Mesenteric fat pad (tissue), 1 donor: ENCODE data around the gene MYH14. TPM values are rescaled to one million over a fixed set of nuclear protein-coding genes. Genes with fewer than 3 reads are reported as not detected.
"Not testable (repeated sequence)": the region's sequence is repeated elsewhere in the genome, so short reads cannot be mapped to it uniquely, and the experiment has no call there.

Experiments
- DNase-seq: peaks from one replicate; pipeline ENCODE4 v3.0.0-alpha.2; 2020; ENCODE audit warnings: low spot score
- total RNA-seq: library from RNA; stranded (reverse); fragmentation: NEBNext Ultra II Directional; extraction: Animal tissue kit (Norgen Biotek cat#: 25700); gene quantifications from one replicate; pipeline ENCODE4 v1.2.1, GENCODE V29; 2021
- donor health status: DM: yes; HTN: yes; CAD: no.

The MYH14 gene
- total RNA-seq, 1 donor from 2014 or later: 26.4 TPM

GRCh38 chr19:50330365-50331078, 127.1 kb downstream of the MYH14 start:
- DNase-seq: no peak

- no peak for DNase-seq
These were observed 128.0 kb downstream of the MYH14 start for GRCh38 chr19:50331221-50331993.

GRCh38 chr19:50331994-50332243, 128.5 kb downstream of the MYH14 start:
- no peak for DNase-seq

GRCh38 chr19:50332244-50333038, 129.0 kb downstream of the MYH14 start:
- no peak for DNase-seq

- no peak for DNase-seq
These were observed 129.9 kb downstream of the MYH14 start for GRCh38 chr19:50333235-50333736.

GRCh38 chr19:50333737-50334617, 130.6 kb downstream of the MYH14 start:
- no peak for DNase-seq

GRCh38 chr19:50334741-50335421, 131.5 kb downstream of the MYH14 start:
- no peak for DNase-seq

GRCh38 chr19:50337031-50337430, 133.6 kb downstream of the MYH14 start:
- not testable (repeated sequence) for DNase-seq

- DNase-seq: no peak
These were observed 136.9 kb downstream of the MYH14 start for GRCh38 chr19:50340331-50340730.

GRCh38 chr19:50341091-50341564, 137.7 kb downstream of the MYH14 start:
- DNase-seq: no peak

GRCh38 chr19:50344661-50345318, 141.4 kb downstream of the MYH14 start:
- no peak for DNase-seq

- not testable (repeated sequence) for DNase-seq
These were observed 143.7 kb downstream of the MYH14 start for GRCh38 chr19:50347089-50347581.

GRCh38 chr19:50349277-50350057, 146.0 kb downstream of the MYH14 start:
- DNase-seq: no peak

- DNase-seq: no peak
These were observed 148.8 kb downstream of the MYH14 start for GRCh38 chr19:50352242-50352641.

- DNase-seq: not testable (repeated sequence)
These were observed 150.1 kb downstream of the MYH14 start for GRCh38 chr19:50353487-50353880.

GRCh38 chr19:50356691-50357177, 153.3 kb downstream of the MYH14 start:
- DNase-seq: no peak

GRCh38 chr19:50357178-50358100, 154.0 kb downstream of the MYH14 start:
- DNase-seq: no peak
